H9 (cell line): ENCODE data around the gene TMC1. TPM values are rescaled to one million over a fixed set of nuclear protein-coding genes. Genes with fewer than 3 reads are reported as not detected.

Source experiments
- DNase-seq: peaks from one replicate; pipeline ENCODE4 v3.0.0-alpha.2; 2017
- H2AFZ ChIP-seq: one replicate; pipeline ENCODE4 v1.6.1; 2013; ENCODE audit warnings: mild to moderate bottlenecking, low read length, control low read depth, moderate library complexity
- H2AK5ac ChIP-seq: 2 replicates; pipeline ENCODE4 v1.6.1; 2013; ENCODE audit warnings: low read length, control low read depth, mixed read lengths; ENCODE audit not compliant: insufficient read length
- H2BK120ac ChIP-seq: one replicate; pipeline ENCODE4 v1.6.1; 2013; ENCODE audit warnings: low read depth, mild to moderate bottlenecking, low read length, control low read depth, inconsistent platforms; ENCODE audit not compliant: poor library complexity, severe bottlenecking
- H2BK12ac ChIP-seq: 2 replicates; pipeline ENCODE4 v1.6.1; 2013; ENCODE audit warnings: low read length, control low read depth, mixed read lengths, low read depth; ENCODE audit not compliant: insufficient read length
- H2BK15ac ChIP-seq: 2 replicates; pipeline ENCODE4 v1.6.1; 2013; ENCODE audit warnings: low read depth, low read length, control low read depth
- H2BK20ac ChIP-seq: one replicate; pipeline ENCODE4 v1.6.1; 2013; ENCODE audit warnings: low read depth, mild to moderate bottlenecking, low read length, control low read depth, inconsistent platforms; ENCODE audit not compliant: poor library complexity, severe bottlenecking
- H2BK5ac ChIP-seq: 2 replicates; pipeline ENCODE4 v1.6.1; 2013; ENCODE audit warnings: low read length, control low read depth, mixed read lengths; ENCODE audit not compliant: insufficient read length
- H3K14ac ChIP-seq: 2 replicates; pipeline ENCODE4 v1.6.1; 2013; ENCODE audit warnings: low read length, control low read depth; ENCODE audit not compliant: insufficient read depth
- H3K18ac ChIP-seq: 2 replicates; pipeline ENCODE4 v1.6.1; 2013; ENCODE audit warnings: low read depth, mild to moderate bottlenecking, mixed read lengths, low read length, control low read depth; ENCODE audit not compliant: insufficient read length
- H3K23ac ChIP-seq: 2 replicates; pipeline ENCODE4 v1.6.1; 2013; ENCODE audit warnings: low read length, control low read depth, mixed read lengths, low read depth; ENCODE audit not compliant: insufficient read length
- H3K23me2 ChIP-seq: 2 replicates; pipeline ENCODE4 v1.6.1; 2013; ENCODE audit warnings: low read depth, mild to moderate bottlenecking, mixed read lengths, low read length, control low read depth; ENCODE audit not compliant: insufficient read length, poor library complexity, severe bottlenecking
- H3K27ac ChIP-seq: 2 replicates; pipeline ENCODE4 v1.5.1; 2013; ENCODE audit warnings: low read length, control low read depth, mixed read lengths, low read depth; ENCODE audit not compliant: insufficient read length
- H3K27me3 ChIP-seq: 2 replicates; pipeline ENCODE4 v1.6.1; 2013; ENCODE audit warnings: low read length, control low read depth, inconsistent platforms; ENCODE audit not compliant: insufficient read depth
- H3K4ac ChIP-seq: 2 replicates; pipeline ENCODE4 v1.6.1; 2013; ENCODE audit warnings: low read depth, mild to moderate bottlenecking, control low read depth, inconsistent platforms, low read length, moderate library complexity
- H3K4me1 ChIP-seq: 2 replicates; pipeline ENCODE4 v1.6.1; 2013; ENCODE audit warnings: low read length, control low read depth, inconsistent platforms; ENCODE audit not compliant: insufficient read depth
- H3K4me2 ChIP-seq: 2 replicates; pipeline ENCODE4 v1.6.1; 2013; ENCODE audit warnings: low read length, control low read depth, mixed read lengths; ENCODE audit not compliant: insufficient read length, insufficient read depth
- H3K56ac ChIP-seq: 2 replicates; pipeline ENCODE4 v1.6.1; 2013; ENCODE audit warnings: low read depth, mild to moderate bottlenecking, mixed read lengths, low read length, control low read depth; ENCODE audit not compliant: insufficient read length
- H3K79me1 ChIP-seq: 2 replicates; pipeline ENCODE4 v1.6.1; 2013; ENCODE audit warnings: low read depth, mild to moderate bottlenecking, moderate library complexity, low read length, control low read depth, inconsistent platforms; ENCODE audit not compliant: insufficient read depth, poor library complexity, severe bottlenecking
- H3K79me2 ChIP-seq: 2 replicates; pipeline ENCODE4 v1.6.1; 2013; ENCODE audit warnings: low read length, control low read depth, inconsistent platforms; ENCODE audit not compliant: insufficient read depth
- H3K9ac ChIP-seq: 2 replicates; pipeline ENCODE4 v1.6.1; 2013; ENCODE audit warnings: low read length, control low read depth, mixed read lengths; ENCODE audit not compliant: insufficient read length; ENCODE audit errors: extremely low read depth
- H3K9me3 ChIP-seq: one replicate; pipeline ENCODE4 v1.6.1; 2013; ENCODE audit warnings: low read depth, low read length, inconsistent platforms; ENCODE audit not compliant: control insufficient read depth
- H3T11ph ChIP-seq: one replicate; pipeline ENCODE4 v1.6.1; 2013; ENCODE audit warnings: mild to moderate bottlenecking, low read length, control low read depth, inconsistent platforms
- H4K20me1 ChIP-seq: one replicate; pipeline ENCODE4 v1.6.1; 2013; ENCODE audit not compliant: control insufficient read depth, insufficient read length, insufficient read depth
- H4K5ac ChIP-seq: 2 replicates; pipeline ENCODE4 v1.6.1; 2013; ENCODE audit warnings: low read depth, mild to moderate bottlenecking, mixed read lengths, low read length, control low read depth; ENCODE audit not compliant: insufficient read length
- H4K8ac ChIP-seq: replicated peaks from 2 replicates; pipeline ENCODE4 v1.6.1; 2013; ENCODE audit warnings: low read length, control low read depth, mixed read lengths, low read depth; ENCODE audit not compliant: insufficient read length
- H4K91ac ChIP-seq: 2 replicates; pipeline ENCODE4 v1.6.1; 2013; ENCODE audit warnings: low read depth, mild to moderate bottlenecking, moderate library complexity, mixed read lengths, low read length, control low read depth; ENCODE audit not compliant: insufficient read length
- H3K27ac Mint-ChIP-seq, 3 experiments: 2 replicates in 2 of 3; 3 replicates in 1 of 3; pipeline ENCODE4 v1.8.0; 2020 to 2021; ENCODE audit warnings: mixed read lengths in 3 of 3, mild to moderate bottlenecking in 1 of 3, moderate library complexity in 1 of 3
- H3K27me3 Mint-ChIP-seq: 2 replicates; pipeline ENCODE4 v1.8.0; 2021; ENCODE audit warnings: low read depth, mild to moderate bottlenecking, moderate library complexity, mixed read lengths
- H3K36me3 Mint-ChIP-seq, 3 experiments: 2 replicates in 2 of 3; 3 replicates in 1 of 3; pipeline ENCODE4 v1.8.0; 2020 to 2021; ENCODE audit warnings: low read depth in 3 of 3, mixed read lengths in 3 of 3; ENCODE audit not compliant: insufficient read depth in 1 of 3
- H3K4me1 Mint-ChIP-seq, 2 experiments: 2 replicates each; pipeline ENCODE4 v1.8.0; 2020; ENCODE audit warnings: mixed read lengths in 2 of 2
- H3K4me3 Mint-ChIP-seq, 2 experiments: 2 replicates in 1 of 2; 3 replicates in 1 of 2; pipeline ENCODE4 v1.8.0; 2020 to 2021; ENCODE audit warnings: mild to moderate bottlenecking in 2 of 2, mixed read lengths in 2 of 2, moderate library complexity in 1 of 2
- H3K9me3 Mint-ChIP-seq, 2 experiments: 2 replicates in 1 of 2; 3 replicates in 1 of 2; pipeline ENCODE4 v1.8.0; 2020; ENCODE audit warnings: mild to moderate bottlenecking in 2 of 2, mixed read lengths in 2 of 2, moderate library complexity in 1 of 2
- WGBS: extraction: QIAGEN DNeasy Blood & Tissue Kit; methylation state at CpG from one replicate; pipeline ENCODE4 v1.1.7; 2013; ENCODE audit warnings: missing lambda C conversion rate, low lambda C conversion rate, mixed read lengths; ENCODE audit not compliant: insufficient read length; ENCODE audit errors: extremely low coverage; 5-methylcytosine and 5-hydroxymethylcytosine counted together
- total RNA-seq: library from RNA; stranded (reverse); gene quantifications from 2 replicates; pipeline ENCODE4 v1.2.1, GENCODE V29; 2021
- TF ChIP-seq, protein P1 (sequence below): fragments of 200-600 bp; sonication (generic); conservative IDR thresholded peaks from 3 replicates; pipeline ENCODE4 v1.8.0; 2021; ENCODE audit warnings: antibody characterized with exemption, mild to moderate bottlenecking

Gene TMC1
- total RNA-seq, 1 experiment from 2014 or later = 2.4 TPM

DNA sequence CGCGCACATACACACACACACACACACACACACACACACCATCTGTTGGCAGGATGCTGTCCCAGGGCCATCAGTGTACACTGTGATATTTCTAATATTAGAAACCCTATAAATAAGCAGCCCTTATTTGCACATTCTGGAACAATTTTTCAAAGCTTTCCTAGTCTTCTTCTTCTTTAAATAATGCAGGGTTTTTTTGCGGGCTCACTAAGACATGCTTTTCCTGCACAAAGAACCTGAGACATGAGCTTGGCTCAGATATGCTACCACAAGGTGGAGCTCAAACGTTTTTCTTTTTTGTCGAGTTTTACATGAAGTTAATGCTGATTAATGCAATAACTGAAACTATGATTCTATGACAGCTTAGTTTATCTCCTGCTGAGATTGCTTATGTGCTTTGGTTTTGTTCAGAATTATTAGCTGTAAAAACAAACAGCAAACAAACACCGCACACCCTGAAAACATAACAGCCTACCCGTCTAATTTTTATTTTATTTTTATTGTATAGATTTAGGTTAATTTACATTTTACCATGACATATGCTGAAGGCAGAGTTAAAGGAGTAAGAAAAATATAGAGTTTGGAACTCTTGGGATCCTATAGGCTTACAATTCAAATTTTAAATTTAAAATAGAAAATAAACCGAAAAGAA lies 335.7 kb downstream of the TMC1 start:
- Histone ChIP-seq H3K14ac (no peak overlapping the region), H4K91ac (no peak overlapping the region), H3K9me3 (no peaks in the 10 kb centered on the region), H3K18ac (no peak overlapping the region), H2AFZ (no peak overlapping the region), H4K5ac (no peak overlapping the region), H3K4ac (no peak overlapping the region), H3K27me3 (no peaks in the 10 kb centered on the region), H3K4me1 (no peaks in the 10 kb centered on the region), H2BK5ac (no peak overlapping the region), H4K8ac (no peak overlapping the region), H2AK5ac (no peak overlapping the region), H3K56ac (no peak overlapping the region), H3K9ac (no peak overlapping the region), H3T11ph (no peak overlapping the region), H3K4me2 (no peak overlapping the region), H2BK20ac (no peak overlapping the region), H3K23me2 (no peaks in the 10 kb centered on the region), H4K20me1 (no peaks in the 10 kb centered on the region), H3K79me1 (no peaks in the 10 kb centered on the region), H2BK12ac (no peak overlapping the region), H2BK120ac (no peak overlapping the region), H3K79me2 (no peaks in the 10 kb centered on the region), H3K23ac (no peak overlapping the region), H2BK15ac (no peak overlapping the region), H3K27ac (no peak overlapping the region)
- H3K27me3 Mint-ChIP-seq = no peaks in the 10 kb centered on the region; the same call in 1 of the 2 replicates
- H3K4me1 Mint-ChIP-seq = peaks cover 19 to 20% of the 10 kb centered on the region in 2 experiments
- H3K27ac Mint-ChIP-seq = no peak overlapping the region
- no peak for DNase-seq
- H3K4me3 Mint-ChIP-seq = no peak overlapping the region
- TF ChIP-seq, protein P1, sequence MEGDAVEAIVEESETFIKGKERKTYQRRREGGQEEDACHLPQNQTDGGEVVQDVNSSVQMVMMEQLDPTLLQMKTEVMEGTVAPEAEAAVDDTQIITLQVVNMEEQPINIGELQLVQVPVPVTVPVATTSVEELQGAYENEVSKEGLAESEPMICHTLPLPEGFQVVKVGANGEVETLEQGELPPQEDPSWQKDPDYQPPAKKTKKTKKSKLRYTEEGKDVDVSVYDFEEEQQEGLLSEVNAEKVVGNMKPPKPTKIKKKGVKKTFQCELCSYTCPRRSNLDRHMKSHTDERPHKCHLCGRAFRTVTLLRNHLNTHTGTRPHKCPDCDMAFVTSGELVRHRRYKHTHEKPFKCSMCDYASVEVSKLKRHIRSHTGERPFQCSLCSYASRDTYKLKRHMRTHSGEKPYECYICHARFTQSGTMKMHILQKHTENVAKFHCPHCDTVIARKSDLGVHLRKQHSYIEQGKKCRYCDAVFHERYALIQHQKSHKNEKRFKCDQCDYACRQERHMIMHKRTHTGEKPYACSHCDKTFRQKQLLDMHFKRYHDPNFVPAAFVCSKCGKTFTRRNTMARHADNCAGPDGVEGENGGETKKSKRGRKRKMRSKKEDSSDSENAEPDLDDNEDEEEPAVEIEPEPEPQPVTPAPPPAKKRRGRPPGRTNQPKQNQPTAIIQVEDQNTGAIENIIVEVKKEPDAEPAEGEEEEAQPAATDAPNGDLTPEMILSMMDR = peak; percentile 78
- WGBS = no CpG with 5 or more reads among the region's 8 CpGs
- H3K36me3 Mint-ChIP-seq = no peaks in the 10 kb centered on the region
- H3K9me3 Mint-ChIP-seq = no peaks in the 10 kb centered on the region; a peak in 2 of 5 replicates
